HG03378 (cell line): ENCODE data around the gene SUN2.

Experiments
- ATAC-seq: cut with Tn5 transposase; IDR thresholded peaks from one replicate; pipeline ENCODE4 v1.9.1; 2021; ENCODE audit warnings: mild to moderate bottlenecking, moderate library complexity; ENCODE audit not compliant: unreplicated experiment

Gene SUN2

DNA sequence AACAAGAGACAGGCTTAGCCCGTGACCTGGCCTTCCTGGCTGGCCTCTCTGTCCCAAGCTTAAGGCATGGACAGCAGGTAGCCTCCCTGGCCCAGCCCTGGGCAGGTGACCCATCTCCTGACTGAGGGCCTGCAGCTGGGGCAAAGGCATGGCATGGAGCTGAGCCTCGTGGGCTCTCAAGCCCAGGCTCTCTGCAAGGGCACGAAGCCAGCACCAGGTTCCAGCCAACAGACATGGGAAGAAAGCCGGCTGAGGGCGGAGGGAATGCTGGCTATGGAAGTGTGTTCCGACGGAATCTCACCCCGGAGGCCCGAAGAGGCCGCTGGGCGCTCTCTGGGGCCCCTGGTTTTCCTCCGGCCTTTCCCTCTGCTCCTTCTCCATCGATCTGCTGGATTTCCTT lies 25.2 kb upstream of the SUN2 start:
- no peak for ATAC-seq

DNA sequence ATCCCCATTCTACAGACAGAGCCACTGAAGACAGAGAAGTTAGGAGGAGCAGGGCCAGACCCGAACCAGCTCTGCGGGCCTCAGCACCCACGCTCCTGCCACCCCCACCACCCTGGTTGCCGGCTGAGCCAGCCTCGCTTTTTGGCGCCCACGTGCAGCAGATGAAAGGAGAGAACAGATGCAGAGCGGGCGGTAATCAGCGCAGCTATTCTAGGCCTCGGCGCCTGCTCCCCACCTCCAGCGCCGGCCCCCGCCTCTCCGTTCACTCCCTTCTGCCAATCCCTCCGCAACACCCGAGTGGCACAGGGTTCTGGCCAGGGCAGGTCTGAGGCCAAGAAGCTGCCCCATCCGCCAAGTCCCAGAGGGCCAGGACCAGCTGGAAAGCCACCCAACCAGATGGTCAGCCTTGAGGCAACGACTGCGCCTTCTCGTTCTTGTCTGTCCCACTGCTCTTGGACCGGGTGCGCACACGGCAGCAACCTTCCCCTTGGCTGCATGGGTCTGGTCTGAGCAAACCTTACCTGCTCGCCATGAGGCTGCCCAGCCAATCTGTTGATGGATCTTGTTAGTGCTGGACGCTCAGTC lies 21.4 kb upstream of the SUN2 start:
- no peak for ATAC-seq

DNA sequence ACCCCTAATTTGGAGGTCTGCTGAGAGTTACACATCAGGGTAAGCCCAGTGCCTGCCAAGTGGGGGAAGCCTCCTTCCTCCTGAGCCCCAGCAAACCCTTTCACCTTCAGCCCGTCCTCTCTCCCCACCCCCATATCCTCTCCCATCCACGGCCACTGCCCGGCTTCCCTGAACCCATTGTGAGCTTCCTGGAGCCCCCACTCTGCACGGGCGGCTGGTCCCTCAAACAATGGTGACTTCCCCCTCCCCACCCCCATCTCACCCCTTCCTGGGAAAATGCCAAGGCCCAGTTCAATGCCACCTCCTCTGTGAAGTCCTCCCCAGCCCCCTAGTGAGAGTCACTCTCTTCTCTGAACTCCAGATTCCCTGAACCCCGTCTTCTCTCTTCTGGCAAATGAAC lies 20.3 kb upstream of the SUN2 start:
- no peak for ATAC-seq

DNA sequence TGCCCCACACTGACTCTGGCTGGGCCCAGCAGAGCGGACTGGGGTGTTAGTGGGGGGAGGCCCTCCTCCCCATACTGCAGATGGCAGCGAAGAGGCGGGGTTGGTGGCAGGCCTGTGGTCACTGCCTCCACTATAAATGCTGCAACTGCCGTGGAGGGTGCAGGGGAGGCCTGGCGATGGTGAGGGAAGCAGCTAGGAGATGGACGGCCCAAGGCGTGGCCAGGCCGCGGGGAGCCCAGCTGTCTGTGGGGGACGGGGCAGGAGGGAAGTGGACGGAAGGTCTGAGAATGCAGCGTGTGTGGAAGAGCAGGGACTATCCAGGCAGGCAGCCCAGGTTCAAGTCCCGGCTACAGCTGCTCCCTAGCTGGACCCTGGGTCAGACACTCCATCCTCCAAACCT lies 19.9 kb upstream of the SUN2 start:
- ATAC-seq, result no peak

DNA sequence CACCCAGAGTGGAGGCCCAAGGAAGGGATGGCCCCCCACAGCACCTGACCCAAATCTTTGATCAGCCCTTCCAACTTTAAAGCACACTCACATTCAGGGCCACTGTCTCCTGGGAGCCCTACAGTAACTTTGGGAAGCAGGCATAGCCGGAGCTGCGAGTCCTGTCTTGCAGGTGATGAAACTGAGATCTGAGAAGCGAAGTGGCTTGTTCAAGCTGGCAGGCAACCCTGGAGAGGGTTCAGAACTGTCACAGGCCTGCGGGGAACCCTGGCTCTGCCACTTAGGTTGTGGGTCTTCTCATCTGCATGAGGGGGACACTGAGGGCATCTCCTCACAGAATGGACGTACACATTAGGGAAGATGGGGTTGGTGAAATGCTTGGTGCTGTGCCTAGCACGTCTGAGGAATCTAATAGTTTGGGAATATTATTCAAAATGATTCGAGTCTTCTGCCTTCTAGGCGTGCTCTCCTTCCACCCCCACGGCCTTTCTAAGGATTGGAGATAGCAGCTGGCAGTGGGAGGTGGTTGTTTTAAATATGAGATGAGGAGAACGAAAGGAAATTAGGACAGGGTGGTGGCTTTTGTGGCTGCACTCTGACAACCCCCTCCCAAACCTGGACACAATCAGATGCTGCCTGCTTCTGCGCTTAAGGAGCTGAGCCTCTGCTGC lies 18.8 kb upstream of the SUN2 start:
- ATAC-seq, result no peak

DNA sequence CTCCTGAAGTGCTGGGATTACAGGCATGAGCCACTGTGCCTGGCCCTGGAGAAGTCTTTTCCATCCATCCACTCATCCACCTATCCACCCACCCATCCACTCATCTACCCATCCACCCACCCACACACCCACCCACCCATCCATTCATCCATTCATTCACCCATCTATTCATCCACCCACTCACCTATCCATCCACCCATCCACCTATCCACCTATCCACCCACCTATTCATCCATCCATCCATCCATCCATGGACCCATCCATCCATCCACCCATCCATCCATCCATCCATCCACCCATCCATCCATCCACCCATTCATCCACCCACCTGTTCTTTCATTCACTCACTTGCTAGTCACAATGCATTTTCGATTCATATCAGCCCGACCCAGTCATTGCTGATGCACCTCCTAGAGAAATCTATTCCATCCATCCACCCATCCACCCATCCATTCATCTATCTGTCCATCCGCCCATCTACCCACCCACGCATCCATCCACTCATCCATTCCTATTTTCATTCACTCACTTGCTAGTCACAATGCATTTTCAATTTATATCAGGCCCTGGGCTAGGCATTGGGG lies 17.7 kb upstream of the SUN2 start:
- ATAC-seq, result no peak

DNA sequence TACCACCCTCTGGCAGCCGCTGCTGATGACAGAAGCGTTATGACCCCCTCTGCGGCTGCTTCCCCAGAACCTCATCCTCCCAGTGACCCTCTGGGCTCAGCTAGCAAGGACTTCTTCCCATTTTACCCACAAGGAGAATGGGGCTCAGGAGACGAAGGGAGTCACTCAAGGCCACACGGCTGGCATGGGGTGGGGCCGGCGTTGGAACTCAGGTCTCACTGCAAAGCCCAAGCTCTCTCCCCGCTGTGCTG lies 16.8 kb upstream of the SUN2 start:
- no peak for ATAC-seq

DNA sequence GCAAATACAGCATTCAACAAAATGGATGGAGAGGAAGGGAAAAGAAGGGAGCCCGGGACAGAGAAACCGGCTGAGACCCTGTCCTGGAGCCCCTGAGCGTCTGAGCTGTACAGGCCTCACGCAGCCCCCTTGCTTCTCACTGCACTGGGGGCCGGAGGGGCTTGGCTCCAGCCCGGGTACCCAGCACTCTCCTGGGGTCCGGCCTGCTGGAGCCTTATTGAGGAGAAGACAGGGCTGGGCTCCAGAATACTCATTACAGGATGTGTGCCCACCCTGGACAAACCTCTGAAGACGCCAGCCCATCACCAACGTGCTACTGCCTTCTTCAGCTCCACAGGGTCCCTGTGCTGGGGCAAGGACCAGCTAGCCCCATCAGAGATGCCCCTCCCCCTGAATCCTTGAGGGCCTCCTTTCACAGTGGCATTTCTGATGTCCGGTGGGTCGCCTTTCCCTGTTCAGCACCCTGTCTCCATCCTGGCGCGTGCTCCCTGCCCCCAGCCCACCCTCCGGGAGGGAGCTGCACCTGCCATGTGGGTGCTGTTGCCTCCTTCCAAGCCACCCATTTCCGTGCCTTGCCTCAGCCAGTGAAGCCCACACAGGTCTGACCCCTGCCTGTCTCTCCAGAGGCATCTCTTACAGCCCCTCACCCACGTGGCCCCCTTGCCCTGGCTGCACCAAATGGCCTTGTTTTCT lies 14.6 kb upstream of the SUN2 start:
- ATAC-seq, result no peak

DNA sequence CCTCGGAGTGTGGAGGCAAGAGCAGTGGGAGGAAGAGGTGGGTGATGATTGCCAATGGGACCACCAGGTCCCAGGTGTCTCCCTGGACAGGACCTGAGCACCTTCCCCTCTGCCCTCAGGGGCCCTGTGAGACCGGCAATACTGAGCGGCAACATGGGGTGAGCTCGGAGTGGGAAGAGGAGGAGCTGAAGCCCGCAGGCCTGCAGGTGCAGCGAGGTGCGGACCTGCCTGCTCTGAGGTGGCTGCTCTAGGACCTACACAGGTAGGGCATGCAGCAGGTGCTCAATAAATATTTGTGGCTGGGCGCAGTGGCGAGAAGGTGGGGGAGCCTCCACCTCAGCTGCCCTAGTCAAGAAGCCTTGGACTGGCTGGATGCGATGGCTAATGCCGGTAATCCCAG lies 12.2 kb upstream of the SUN2 start:
- no peak for ATAC-seq

DNA sequence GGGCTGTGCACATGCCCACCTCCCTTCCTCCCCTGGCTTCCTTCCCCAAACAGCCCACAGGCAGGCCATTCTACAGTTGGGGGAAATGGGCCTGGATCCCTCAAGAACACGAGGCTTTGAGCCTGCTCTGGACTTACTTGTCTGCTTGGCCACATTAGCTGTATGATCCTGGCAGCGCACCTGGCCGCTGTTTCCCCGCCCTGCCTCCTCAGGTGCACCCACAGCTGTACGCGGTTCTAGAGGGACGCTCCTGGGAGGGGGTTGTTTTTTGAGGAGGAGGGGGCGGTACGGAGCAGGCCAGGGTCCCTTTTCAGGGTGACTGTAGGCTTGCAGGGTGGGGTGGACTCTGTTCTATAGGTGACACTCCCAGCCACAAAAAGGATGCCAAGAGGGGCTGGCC lies 11.5 kb upstream of the SUN2 start:
- no peak for ATAC-seq

DNA sequence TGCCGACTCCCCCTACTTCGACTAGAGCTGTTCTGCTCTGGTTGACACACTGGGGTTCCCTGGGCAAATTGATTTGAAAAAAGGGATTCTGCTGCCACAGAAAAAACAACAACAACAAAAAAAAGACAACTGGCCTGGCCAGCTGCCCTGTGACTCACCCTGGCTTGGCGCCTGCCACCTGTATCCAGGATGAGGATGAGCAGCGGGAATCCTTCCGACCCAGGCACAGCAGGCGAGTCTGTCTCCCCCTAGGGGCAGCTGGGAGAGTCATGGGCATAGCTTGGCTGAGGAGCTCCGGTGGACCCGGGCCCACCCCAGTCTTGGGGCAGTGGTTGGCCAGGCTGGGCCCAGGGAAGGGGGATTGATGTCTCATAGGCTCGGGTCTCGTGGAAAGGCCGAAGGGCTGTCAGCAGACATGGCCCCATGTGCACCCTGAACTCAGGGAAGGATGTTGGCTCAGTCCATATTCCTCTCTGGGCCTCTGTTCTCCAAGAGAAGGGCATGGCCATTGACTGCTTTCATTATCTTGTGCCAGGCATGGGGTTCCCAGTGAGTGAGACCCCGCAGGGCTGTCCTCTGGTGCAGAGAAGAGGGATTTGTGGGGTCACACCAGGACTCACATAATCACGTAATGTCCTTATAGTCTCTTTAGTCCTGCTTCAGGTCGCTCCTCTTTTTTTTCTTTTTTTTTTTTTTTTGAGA lies 10.4 kb upstream of the SUN2 start:
- no peak for ATAC-seq

DNA sequence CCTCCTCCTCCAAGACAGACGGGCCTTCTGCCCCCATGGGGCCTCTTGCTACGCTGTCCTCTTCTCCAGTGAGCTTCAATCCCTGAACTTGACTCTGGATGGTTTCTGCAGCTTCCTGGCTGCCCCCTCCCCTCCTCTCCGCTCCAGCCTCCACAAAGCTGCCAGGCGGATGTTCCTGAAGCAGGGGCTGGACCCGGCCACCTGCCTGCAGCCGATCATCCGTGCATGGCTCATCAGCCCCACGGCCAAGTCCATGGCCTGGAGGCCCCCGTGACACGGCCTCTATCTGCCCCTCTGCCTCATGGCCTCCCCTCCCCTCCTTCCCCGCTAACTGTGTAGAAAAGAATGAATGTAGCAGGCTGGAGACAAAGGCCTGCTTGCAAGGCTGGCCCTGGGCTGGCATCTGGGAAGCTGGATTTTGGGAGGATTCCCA lies 6.8 kb upstream of the SUN2 start:
- no peak for ATAC-seq

DNA sequence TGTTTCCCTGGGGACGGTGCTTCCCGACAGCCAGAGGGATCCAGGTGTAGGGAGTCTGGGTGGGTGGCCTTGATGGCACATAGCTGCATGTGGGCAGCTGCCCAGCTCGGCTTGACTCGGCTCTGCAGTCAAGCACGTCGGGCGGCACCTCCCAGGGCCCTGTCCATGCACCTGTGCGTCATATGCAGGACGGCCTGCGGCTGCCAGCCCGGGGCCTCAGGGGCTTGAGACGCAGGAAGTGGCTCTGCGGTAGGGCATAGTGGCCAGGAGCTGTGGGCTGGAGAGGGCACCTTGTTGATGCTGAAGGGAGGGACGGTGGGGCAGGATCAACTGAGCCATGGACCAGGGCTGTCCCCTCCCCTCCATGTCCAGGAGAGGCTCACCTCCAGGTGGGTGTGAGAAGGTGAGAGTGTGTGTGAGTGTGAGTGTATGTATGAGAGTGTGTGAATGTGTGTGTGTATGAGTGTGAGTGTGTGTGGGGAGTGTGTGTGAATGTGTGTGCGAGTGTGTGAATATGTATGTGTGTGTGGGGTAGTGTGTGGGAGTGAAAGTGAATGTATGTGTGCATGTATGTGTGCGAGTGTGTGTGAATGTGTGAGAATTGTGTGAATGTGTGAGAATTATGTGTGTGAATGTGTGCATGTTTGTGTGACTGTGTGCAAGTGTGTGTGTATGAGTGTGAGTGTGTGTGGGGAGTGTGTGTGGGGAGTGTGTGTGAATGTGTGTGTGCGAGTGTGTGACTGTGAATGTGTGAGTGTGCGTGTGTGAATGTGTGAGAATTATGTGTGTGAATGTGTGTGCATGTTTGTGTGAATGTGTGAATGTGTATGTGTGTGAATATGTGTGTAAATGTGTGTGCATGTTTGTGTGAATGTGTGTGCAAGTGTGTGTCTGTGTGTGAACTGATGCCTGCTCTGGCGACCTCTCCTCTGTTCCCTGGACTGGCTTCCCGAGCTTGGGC lies 5.7 kb upstream of the SUN2 start:
- no peak for ATAC-seq

DNA sequence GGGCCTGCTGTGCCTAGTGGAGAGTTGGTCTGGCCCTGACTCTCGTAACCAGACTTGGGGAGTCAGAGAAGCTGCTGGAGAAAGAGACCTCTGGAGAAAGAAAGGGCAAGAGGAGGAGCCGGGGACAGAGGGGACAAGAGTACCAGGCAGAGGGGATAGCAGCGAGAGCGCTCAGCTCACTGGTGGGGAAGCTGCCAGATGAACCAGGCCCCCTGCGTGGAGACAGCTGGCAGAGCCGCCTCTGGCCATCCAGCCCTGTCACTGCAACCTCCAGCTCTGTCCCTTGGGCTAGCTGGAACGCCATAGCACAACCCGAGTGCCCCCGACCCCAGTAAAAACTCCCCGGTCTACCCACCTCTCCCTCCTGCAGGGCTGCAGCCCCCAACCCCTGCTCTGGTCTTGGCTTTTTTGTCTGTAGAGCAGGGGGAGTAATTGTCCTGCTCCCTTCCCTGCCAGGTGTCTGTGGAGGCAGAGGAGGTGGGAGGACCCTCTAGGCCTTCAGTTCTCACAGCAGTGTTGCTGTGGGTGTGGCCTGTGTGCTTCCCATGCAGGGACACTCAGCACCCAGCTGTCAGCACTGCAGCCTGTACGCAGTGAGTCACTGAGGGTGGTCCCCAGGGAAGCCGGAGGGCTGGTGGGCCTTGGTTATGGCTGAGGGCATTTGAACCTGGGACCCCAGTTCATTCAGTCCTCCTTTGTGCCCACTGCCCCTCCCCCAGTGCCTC lies 4.8 kb upstream of the SUN2 start:
- ATAC-seq, result no peak

DNA sequence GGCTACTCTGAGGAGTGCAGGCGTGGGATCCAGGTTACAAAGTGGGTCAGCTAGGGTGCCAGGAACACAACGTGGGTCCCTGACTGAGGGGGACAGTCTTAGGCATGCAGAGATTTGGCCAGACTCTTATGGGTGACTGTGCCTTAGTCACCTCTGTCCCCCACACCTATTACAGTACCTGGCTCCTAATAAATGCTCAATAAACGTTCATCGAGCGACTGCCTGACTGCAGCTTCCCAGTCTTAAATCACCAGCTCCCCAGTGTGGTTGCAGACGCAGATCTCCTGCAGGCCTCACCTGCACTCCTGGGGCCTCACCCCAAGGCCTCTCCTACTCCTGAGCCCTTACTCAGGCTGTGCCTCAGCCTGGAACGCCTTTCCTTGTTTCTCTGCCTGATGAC lies 3.2 kb upstream of the SUN2 start:
- ATAC-seq, result no peak

DNA sequence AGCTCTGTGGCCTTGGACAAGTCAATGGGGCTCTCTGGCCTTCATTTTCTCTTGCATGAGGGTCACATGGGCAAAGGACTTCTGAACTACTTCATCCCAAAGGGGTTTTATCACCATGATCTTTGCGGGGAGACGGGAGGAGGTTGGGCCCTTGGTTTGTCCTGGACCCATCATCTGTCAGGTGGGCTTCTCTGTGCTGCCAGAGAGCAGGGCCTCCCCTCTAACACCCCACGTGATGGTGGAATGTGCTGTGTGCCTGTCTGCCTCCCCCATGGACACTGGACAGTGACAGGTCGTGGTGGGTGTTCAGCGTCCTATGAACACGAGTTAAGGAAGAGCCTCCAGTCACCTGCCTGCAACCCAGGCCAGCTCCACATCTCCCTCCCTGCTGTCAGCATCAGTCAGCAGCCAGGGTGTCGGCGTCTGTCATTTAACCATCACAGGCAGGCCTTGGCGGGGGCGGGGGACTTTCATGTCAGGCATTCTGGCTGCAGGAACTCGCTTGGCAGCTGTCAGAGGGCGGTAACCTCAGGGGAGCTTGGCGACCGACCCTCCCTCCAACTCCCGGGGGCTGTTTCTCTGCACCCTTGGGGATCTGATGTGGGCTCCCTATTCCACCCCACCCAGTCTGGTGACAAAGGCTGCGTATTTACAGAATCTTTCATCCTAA lies 2.6 kb upstream of the SUN2 start:
- no peak for ATAC-seq

DNA sequence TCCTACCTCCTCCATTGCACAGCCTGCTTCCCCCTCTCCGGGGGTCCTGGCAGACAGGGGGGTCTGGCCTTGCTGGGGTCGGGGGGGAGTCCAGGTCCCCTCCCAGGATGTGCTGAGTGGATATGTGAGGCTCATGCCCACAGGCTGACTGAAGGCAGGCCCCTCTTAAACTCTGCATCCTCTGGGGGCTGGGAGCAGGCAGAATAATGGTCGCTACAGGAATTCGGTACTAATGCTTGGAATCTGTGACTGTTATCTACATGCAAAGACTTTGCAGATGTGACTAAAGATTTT lies 1.6 kb upstream of the SUN2 start:
- ATAC-seq, result no peak

DNA sequence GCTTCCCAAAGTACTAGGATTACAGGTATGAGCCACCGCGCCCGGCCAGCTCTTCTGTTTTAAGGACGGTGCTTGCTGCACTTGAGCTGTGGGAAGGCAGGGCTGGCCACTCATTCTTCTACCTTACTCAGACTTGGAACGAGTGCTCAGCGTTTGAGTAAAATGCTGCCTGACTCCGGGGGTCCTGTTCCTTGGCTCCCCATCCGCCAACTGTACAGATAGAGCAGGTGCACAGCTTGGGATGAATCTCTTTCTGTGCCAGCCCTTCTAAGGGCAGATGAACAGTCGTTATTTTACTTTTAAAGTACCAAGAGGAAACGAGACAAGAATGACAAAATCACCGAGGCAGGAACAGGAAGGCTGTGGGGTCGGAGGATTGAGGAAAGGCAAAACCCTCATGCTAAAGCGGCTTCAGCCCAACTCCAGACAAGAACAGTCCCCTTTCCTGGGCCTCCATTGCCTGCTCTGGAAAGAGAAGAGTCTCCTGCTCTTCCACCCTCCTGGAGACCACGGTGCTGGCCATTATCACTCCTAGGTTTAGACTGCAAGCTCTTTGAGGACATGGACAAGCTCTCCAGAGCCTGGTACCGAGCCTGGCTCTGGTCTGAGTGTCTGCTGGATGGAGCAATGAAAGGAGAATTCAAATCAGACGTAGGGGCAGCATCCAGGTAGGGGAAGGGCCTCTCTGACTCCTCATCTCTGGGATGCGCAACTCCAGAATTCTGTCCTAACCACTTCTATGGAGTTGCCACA lies 1.1 kb upstream of the SUN2 start:
- ATAC-seq, result no peak
